ENCODE data around the gene RPRD1A.
"Not testable (repeated sequence)": the region's sequence is repeated elsewhere in the genome, so short reads cannot be mapped to it uniquely, and the experiment has no call there.

Gene RPRD1A, protein sequence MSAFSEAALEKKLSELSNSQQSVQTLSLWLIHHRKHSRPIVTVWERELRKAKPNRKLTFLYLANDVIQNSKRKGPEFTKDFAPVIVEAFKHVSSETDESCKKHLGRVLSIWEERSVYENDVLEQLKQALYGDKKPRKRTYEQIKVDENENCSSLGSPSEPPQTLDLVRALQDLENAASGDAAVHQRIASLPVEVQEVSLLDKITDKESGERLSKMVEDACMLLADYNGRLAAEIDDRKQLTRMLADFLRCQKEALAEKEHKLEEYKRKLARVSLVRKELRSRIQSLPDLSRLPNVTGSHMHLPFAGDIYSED

DNA sequence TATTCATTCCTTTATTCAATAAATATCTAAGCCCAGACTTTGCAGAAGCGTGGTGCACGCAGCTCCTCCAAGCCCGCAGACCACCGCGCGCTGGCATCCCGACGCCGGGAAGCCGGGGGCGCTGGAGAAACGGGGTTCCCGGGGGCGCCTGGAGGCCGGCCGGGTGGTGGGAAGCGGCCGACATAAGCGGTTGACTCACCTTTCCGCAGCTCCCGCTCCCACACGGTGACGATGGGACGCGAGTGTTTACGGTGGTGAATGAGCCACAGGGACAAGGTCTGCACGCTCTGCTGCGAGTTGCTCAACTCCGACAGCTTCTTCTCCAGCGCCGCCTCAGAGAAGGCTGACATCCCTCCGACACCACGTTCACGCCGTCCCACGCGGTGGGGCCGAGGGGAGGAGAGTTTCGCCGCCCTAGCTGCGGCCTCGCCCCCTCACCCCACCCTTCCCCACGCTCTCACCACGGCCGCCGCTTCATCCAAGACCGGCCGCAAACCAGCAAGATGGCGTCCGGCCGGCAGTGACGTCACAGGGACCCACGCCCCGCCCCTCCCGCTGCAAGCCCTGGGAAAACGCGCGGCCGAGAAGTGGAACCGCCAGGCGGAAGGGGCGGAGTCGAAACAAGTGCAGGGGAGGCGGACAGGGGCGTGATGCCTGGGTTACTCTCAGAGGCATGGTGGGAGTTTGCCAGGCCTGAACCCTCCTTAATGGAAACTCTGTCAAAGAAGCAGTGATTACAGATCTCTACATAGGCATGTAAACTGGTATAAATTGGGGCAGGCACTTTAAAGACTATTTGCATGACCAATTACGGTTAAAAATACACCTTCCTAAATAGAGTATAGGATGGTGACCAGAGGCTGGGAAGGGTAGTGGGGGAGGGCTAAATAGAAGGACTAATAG lies at the start of gene RPRD1A:
Gene RPRD1A (minus strand): TSS at position 505 of the 903 bp plus-strand sequence. CDS start 155 bp downstream, at position 350.
- DNase-seq = peak; percentile 99

DNA sequence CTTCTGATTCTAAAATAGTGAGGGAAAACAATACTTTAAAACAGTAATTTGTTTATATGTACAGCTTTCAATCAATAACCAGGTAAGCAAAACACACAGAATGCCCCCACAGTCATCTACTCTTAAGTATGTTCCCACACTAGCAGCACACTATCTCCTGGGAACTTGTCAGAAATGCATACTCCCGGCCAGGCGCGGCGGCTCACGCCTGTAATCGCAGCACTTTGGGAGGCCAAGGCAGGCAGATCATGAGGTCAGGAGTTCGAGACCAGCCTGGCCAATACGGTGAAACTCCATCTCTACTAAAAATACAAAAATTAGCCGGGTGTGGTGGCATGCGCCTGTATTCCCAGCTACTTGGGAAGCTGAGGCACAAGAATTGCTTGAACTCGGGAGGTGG lies 49.4 kb upstream of the RPRD1A start:
- DNase-seq = not testable (repeated sequence)

DNA sequence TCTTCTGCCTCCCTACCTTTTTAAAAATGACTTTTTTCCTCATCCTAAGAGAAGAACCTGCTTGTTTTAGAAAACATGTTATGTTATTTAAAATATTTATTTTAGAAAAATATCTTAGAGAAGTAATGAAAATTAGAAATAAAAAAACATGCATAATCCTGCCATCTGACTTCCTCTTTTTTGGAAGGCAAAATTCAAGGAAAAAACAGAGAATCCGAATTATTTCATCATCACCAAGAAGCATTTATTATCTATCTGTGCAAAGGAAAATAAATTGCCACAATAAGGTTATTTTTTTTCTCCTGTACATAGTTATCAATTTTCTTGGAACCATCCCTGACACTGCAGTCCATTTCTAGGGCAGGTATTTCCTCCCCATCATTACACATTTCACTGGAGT lies 47.4 kb upstream of the RPRD1A start:
- no peak for DNase-seq

- DNase-seq = no peak
These were observed 46.9 kb upstream of the RPRD1A start for GRCh38 chr18:36114251-36114650.

DNA sequence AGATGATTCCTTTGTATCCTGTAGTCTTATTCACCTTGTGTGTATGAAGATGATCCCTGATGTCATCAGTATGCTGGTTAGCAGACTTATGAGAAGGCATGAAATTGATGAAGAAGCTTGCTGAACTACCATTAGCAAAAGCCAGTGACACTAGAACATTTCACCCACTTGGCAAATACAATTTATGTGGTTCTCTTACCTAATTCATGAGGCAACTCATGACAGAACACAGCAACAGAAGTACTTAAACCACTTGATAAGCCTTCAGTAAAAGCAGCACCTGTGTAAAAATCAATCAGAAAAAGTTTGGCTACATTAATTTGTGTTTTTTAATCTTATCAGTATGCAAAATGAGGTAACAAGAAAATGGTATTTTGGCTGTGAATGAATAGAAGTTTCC lies 44.9 kb upstream of the RPRD1A start:
- no peak for DNase-seq

- no peak for DNase-seq
These were observed 42.4 kb upstream of the RPRD1A start for GRCh38 chr18:36109737-36110136.

- no peak for DNase-seq
These were observed 41.2 kb upstream of the RPRD1A start for GRCh38 chr18:36108601-36109000.

DNA sequence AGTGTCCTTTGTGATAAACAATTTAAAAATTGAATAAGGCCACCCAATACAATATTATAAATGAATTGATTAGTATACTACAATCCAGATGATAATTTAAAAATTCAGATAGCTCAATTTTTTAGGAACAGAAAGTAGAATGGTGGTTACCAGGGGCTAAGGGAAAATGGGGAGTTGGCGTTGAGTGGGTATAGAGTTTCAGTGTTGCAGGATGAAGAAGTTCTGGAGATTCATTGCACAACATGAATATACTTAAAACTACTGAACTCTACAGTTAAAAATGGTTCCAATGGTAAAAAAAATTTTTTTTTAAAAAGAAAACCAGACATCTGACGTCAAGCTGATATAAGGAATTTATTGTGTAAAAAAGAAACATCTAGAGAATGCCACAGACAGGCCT lies 40.8 kb upstream of the RPRD1A start:
- no peak for DNase-seq

GRCh38 chr18:36107477-36107876 lies 40.1 kb upstream of the RPRD1A start:
- DNase-seq = no peak

GRCh38 chr18:36104749-36105148 lies 37.4 kb upstream of the RPRD1A start:
- DNase-seq = no peak

GRCh38 chr18:36101943-36102342 lies 34.6 kb upstream of the RPRD1A start:
- no peak for DNase-seq

- DNase-seq = no peak
These were observed 32.0 kb upstream of the RPRD1A start for GRCh38 chr18:36099311-36099710.

DNA sequence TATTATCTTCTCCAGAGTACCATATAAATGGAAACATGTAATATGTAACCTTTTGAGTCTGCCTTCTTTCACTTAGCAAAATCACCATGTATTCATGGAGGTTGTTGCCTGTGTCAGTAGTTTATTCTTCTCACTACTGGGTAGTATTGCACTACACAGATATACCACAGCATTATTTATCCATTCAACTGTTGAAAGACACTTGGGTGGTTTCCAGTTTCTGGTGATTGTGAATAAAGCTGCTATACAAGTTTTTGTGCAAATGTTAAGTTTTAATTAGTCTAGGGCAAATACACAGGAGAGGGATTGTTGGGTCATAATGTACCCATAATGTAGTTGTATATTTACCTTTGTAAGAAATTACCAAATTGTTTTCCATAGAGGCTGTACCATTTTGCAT lies 29.6 kb upstream of the RPRD1A start:
- DNase-seq = no peak

- peak; percentile 83 for DNase-seq
These were observed 28.7 kb upstream of the RPRD1A start for GRCh38 chr18:36095936-36096519.

GRCh38 chr18:36094431-36094830 lies 27.1 kb upstream of the RPRD1A start:
- no peak for DNase-seq

DNA sequence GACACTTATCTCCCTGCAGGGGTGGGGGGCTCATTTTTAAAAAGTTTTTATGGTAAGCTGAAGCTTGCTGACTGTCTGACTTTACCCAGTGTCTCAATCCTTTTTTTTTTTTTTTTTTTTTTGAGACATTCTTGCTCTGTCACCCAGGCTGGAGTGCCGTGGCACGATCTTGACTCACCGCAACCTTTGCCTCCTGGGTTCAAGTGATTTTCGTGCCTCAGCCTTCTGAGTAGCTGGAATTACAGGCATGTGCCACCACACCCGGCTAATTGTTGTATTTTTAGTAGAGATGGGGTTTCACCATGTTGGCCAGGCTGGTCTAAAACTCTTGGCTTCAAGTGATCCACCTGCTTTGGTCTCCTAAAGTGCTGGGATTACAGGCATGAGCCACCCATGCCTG lies 24.8 kb upstream of the RPRD1A start:
- DNase-seq = not testable (repeated sequence)

- DNase-seq = no peak
These were observed 21.6 kb upstream of the RPRD1A start for GRCh38 chr18:36089001-36089400.

- DNase-seq = no peak
These were observed 20.9 kb upstream of the RPRD1A start for GRCh38 chr18:36088256-36088655.

DNA sequence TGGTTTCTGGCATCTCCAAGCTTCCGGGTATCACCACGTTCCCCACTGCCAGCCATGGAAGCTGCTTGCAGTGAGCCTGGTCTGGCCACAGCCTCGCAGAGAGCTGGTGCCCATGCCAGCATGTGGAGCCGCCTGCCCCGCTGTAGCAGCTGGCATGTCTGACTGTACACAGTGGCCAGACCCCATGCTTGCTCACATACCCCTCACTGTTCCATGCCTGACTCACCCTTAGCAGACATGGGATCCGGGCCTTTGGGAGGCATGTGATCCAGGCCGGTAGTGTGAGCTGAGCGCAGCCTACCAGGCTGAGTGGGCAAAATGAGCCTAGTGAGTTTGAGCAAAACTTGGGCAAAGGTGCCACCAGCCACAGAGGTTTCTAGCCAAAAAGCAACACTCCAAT lies 18.8 kb upstream of the RPRD1A start:
- no peak for DNase-seq

- no peak for DNase-seq
These were observed 17.8 kb upstream of the RPRD1A start for GRCh38 chr18:36085195-36085594.

GRCh38 chr18:36083729-36084128 lies 16.4 kb upstream of the RPRD1A start:
- DNase-seq = no peak

DNA sequence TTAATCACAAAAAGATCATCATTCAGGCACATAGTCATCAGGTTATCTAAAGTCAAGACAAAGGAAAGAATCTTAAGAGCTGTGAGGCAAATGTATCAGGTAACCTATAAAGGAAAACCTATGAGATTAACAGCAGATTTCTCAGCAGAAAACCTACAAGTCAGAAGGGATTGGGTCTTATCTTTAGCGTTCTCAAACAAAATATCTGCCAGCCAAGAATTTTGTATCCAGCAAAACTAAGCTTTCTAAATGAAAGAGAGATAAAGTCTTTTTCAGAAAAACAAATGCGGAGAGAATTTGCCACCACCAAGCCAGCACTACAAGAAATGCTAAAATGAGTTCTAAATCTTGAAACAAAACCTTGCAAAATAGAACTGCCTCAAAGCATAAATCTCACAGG lies 13.8 kb upstream of the RPRD1A start:
- DNase-seq = not testable (repeated sequence)

GRCh38 chr18:36078751-36079529 lies 11.6 kb upstream of the RPRD1A start:
- no peak for DNase-seq

All from NCI-H69 (cell line).